Activated CD4-positive, alpha-beta memory T cell treated with anti-CD3 and anti-CD28 coated beads for 36 hours (primary cell): ENCODE results near the gene PRR30. TPM values are rescaled to one million over a fixed set of nuclear protein-coding genes. Genes with fewer than 3 reads are reported as not detected.
A peak's percentile ranks its signal among the peaks of the same experiment; 100 is the strongest.

Experiments used
- CTCF ChIA-PET: fragments of 350-600 bp; sonication (Branson Sonifier 250); formaldehyde crosslinking; loops from one replicate; lab custom pipeline; 2021; ENCODE audit warnings: antibody characterized with exemption, inconsistent platforms; lab: Charles Lee
- POLR2A ChIA-PET: fragments of 350-600 bp; sonication (Branson Sonifier 250); formaldehyde crosslinking; loops from one replicate; lab custom pipeline; 2021; ENCODE audit warnings: antibody characterized with exemption; lab: Charles Lee
- DNase-seq: peaks from one replicate; pipeline ENCODE4 v3.0.0-alpha.2; 2020
- H3K27ac Mint-ChIP-seq: one replicate; pipeline ENCODE4 v1.8.0; 2021; ENCODE audit warnings: mixed read lengths
- H3K27me3 Mint-ChIP-seq: one replicate; pipeline ENCODE4 v1.8.0; 2021; ENCODE audit warnings: mixed read lengths
- H3K36me3 Mint-ChIP-seq: one replicate; pipeline ENCODE4 v1.8.0; 2021; ENCODE audit warnings: mixed read lengths
- H3K4me1 Mint-ChIP-seq: one replicate; pipeline ENCODE4 v1.8.0; 2021; ENCODE audit warnings: low read depth, mixed read lengths
- H3K4me3 Mint-ChIP-seq: one replicate; pipeline ENCODE4 v1.8.0; 2021; ENCODE audit warnings: mild to moderate bottlenecking, mixed read lengths
- H3K9me3 Mint-ChIP-seq: one replicate; pipeline ENCODE4 v1.8.0; 2021; ENCODE audit warnings: mixed read lengths
- intact Hi-C: fragments of 100-400 bp; cut with micrococcal nuclease; formaldehyde crosslinking; loops from one replicate; pipeline ENCODE4 v1.15.1; 2023
- total RNA-seq, 2 experiments: library from RNA; stranded (reverse); gene quantifications; one replicate each; pipeline ENCODE4 v1.2.3, GENCODE V29; 2021

PRR30 gene
- total RNA-seq, 2 experiments from 2014 or later = not detected

DNA sequence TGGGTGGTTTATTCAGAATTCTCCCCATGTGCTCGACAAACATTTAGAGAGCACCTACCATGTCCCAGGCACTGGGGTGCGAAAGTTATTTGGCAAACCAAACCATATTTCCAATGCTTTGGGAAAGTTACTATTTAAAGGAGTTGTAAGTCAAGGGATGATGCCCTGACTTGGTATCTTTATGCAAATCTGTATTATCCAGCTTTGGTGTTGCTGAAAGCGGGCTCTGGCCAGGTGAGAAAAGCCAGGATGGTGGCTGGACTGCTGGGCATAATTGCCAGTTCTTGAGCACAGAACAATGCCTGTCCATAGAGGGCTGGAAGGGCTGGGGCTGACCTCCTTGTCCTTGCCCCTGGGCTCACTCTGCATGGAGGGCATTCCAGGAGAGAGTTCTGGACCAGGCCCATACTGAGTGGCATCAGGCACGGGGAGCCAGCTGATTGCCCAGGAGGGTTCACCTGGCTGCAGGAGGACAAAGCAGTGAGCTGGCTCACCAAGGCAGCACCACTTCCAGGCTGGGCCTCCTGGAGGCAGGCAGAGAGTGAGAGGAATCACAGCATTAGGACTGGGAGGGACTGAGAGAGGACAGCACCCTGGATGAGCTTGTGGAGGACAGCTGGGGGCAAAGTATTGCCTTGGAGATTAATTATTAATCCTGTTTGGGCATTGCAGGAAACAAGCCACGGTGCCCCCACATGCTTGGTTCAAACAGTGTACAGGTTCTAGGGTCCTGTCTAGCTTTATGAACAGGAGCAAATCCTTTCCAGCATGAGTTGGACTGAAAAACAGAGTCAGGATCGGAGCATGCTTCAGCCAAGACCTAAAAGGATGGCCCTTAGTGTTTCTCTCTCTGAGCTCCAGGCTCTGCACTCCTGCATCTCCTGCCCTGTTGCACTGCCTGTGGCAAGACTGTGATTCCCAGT lies 45.5 kb downstream of the PRR30 start:
- peaks cover 9% of the 10 kb centered on the region for H3K4me1 Mint-ChIP-seq

DNA sequence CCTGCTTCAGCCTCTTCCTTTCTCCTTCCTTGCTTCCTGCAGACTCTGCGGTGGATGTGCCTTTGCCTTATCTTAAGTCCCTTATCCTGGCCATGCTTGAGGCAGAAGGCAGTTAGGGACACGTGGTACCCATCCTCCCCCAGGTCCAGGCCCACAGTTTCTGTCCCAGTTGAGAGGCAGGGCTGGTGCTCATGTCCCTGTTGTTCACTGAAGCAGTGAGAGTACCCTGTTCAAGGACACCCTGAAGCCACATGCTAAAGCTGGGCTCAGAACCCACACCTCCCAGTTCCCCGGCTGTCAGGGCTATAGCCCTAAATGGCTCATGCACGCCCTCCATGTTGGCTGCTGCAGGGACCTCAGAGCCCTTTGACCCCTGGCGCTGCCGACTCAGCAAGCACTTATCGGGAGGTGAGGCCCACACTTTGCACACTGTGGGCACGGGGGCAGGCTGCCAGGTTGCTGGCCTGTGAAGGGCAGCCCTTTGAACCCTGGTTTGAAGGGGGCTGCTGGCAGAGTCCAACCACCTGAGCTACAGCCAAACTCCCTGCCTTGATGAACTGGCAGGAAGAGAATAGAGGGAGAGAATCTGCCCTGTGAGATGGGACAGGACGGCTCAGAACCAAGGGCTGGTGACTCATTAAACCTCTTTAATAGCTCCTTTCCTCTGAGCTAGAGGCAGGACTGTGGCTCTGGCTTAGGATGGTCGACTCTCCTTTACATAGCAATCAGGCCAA lies 46.3 kb downstream of the PRR30 start:
- intact Hi-C loops = no loop called here
- DNase-seq = no peak
- ChIA-PET POLR2A (no interaction called here), CTCF (interaction anchor here (0.9 to 1.7 kb wide), 3 partner anchors 10 to 42 kb away, joined by 3 to 4 read pairs (median 3); partner anchors contain the start of gene AGBL5)
- H3K27ac Mint-ChIP-seq = no peak overlapping the region
- H3K4me3 Mint-ChIP-seq = no peak overlapping the region
- H3K36me3 Mint-ChIP-seq = no peaks in the 10 kb centered on the region
- H3K9me3 Mint-ChIP-seq = no peaks in the 10 kb centered on the region
- peaks cover 9% of the 10 kb centered on the region for H3K4me1 Mint-ChIP-seq
- H3K27me3 Mint-ChIP-seq = no peaks in the 10 kb centered on the region

More for the DNA sequence above, 45.5 kb downstream of the PRR30 start:
- Mint-ChIP-seq H3K36me3 (no peaks in the 10 kb centered on the region), H3K27me3 (no peaks in the 10 kb centered on the region), H3K9me3 (no peaks in the 10 kb centered on the region), H3K4me3 (no peak overlapping the region), H3K27ac (no peak overlapping the region)
- no peak for DNase-seq
- ChIA-PET POLR2A (no interaction called here), CTCF (interaction anchor here (0.9 to 1.7 kb wide), 4 partner anchors 8 to 42 kb away, joined by 3 to 4 read pairs (median 4); partner anchors contain the start of gene AGBL5)
- intact Hi-C loops = no loop called here

DNA sequence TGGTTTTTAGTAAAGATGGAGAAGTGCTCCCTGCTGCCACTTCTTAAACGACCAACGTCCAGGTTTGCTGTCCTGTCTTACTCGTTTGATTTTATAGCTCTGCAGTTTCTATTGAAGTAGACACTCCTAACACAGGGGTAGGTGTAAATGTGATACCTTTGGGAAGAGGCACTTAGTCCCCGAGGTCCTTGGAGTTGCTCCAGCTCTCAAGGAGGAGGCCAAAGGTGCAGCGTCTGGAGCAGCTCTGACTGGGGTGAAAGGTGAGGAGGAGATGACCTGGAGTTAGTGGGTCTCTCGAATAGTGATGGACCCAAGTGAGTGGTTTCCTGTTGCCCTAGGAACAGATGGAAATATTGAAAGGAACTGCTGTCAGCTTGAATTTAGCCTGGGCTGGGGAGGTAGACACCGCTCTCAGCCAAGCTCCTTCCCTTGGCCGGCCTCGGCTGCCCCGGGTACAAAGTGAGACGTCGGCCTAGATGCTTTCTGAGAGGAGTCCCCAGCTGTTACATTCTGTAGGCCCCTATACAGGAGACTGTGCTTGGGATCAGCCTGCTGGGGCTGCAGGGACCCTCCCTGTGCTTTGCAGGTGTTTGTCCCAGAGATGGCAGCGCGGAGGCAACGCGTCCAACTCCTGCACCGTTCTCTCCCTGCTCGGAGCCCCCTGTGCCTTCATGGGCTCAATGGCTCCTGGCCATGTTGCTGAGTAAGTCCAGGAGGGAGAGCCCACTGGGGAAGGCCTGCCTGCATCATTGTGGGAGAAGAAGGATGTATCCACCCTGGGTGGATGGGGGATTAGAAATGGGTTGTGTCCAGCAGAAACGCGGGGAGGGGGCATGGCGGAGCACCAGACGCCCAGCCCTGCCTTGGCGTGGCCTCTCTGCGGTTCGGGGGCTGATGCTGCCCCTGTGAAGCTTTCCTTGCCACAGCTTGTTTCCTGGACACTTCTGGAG lies 47.2 kb downstream of the PRR30 start:
- Mint-ChIP-seq H3K27me3 (no peaks in the 10 kb centered on the region), H3K4me1 (peaks cover 16% of the 10 kb centered on the region), H3K4me3 (no peak overlapping the region), H3K36me3 (no peaks in the 10 kb centered on the region), H3K9me3 (no peaks in the 10 kb centered on the region), H3K27ac (no peak overlapping the region)
- intact Hi-C loops = no loop called here
- POLR2A ChIA-PET = no interaction called here
- no peak for DNase-seq
- CTCF ChIA-PET = interaction anchor here (1.2 to 1.7 kb wide), 2 partner anchors 11 to 42 kb away, joined by 3 to 4 read pairs; no protein-coding TSS in a partner anchor

DNA sequence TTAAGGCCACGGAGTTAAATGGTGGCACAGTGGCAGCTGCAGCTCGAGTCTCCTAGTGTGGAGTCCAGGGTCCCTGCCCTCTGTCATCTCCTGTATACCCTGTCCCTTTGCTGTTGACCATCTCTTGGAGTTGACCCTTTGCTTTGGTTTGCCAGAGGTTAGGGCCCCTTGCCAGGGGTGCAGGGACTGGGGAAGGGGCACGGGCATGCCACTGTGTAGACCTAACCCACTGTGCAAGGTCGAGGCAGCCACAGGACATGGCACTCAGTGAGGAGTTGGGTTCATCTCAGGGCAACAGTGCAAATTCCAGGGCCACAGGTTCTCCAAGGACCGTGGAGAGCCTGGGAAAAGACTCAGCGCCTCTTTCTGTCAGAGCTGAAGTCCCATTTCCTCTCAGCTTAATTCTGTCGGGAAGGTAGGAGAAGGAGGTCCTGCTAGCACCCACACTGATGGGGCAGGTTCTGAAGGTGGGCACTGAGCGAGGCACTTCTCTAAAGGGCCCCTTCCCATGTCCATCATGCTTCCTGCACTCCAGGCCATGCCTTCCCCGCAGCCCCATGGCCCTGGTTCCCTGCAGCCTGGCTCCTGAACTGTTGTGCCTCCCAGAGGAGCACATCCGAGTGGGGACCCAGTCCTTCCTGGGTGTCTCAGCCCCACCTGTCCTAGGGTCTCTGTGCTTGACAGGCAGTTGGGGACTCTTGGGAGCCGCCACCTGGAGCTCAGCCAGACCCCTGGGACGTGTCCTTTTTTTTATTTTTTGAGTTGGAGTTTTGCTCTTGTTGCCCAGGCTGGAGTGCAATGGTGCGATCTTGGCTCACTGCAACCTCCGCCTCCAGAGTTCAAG lies 49.9 kb downstream of the PRR30 start:
- intact Hi-C loops = loop anchor here (5.0 kb wide), 2 partner anchors 43 to 123 kb away; partner anchors contain the start of genes ATRAID, PREB and SLC5A6
- H3K27me3 Mint-ChIP-seq = no peaks in the 10 kb centered on the region
- H3K9me3 Mint-ChIP-seq = no peaks in the 10 kb centered on the region
- ChIA-PET CTCF (interaction anchor here (1.2 to 3.0 kb wide), 3 partner anchors 9 to 127 kb away, joined by 4 to 15 read pairs (median 4); no protein-coding TSS in a partner anchor), POLR2A (interaction anchor here (0.5 kb wide), 1 partner anchor 52 kb away, joined by 3 read pairs; no protein-coding TSS in a partner anchor)
- no peaks in the 10 kb centered on the region for H3K36me3 Mint-ChIP-seq
- peaks cover 13% of the 10 kb centered on the region for H3K4me1 Mint-ChIP-seq
- H3K27ac Mint-ChIP-seq = no peak overlapping the region
- DNase-seq = no peak
- H3K4me3 Mint-ChIP-seq = no peak overlapping the region

DNA sequence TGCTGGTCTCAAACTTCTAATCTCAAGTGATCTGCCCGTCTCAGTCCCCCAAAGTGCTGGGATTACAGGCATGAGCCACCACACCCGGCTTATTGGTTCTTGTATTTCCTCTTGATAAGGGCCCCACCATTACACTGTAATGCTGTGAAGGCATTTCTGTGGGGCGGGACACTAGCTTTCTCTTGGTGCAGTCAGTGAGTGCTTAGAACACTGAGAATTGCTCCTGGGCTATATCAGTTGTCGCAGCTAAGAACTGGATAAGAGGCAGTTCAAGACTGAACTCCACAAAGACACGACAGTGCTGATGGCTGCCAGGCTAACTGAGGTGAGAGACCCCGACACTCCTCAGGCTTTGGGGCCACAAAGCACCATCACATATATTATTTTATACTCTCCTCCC lies 50.6 kb downstream of the PRR30 start:
- Mint-ChIP-seq H3K27me3 (no peaks in the 10 kb centered on the region), H3K27ac (no peak overlapping the region), H3K36me3 (no peaks in the 10 kb centered on the region), H3K4me3 (no peak overlapping the region), H3K4me1 (peaks cover 13% of the 10 kb centered on the region), H3K9me3 (no peaks in the 10 kb centered on the region)
- CTCF ChIA-PET = interaction anchor here (0.6 to 3.0 kb wide), 4 partner anchors 10 to 215 kb away, joined by 3 to 15 read pairs (median 6); no protein-coding TSS in a partner anchor
- POLR2A ChIA-PET = interaction anchor here (0.5 kb wide), 1 partner anchor 52 kb away, joined by 3 read pairs; no protein-coding TSS in a partner anchor
- intact Hi-C loops = loop anchor here (5.0 kb wide), 2 partner anchors 44 to 124 kb away; partner anchors contain the start of genes ATRAID, PREB and SLC5A6
- DNase-seq = no peak

DNA sequence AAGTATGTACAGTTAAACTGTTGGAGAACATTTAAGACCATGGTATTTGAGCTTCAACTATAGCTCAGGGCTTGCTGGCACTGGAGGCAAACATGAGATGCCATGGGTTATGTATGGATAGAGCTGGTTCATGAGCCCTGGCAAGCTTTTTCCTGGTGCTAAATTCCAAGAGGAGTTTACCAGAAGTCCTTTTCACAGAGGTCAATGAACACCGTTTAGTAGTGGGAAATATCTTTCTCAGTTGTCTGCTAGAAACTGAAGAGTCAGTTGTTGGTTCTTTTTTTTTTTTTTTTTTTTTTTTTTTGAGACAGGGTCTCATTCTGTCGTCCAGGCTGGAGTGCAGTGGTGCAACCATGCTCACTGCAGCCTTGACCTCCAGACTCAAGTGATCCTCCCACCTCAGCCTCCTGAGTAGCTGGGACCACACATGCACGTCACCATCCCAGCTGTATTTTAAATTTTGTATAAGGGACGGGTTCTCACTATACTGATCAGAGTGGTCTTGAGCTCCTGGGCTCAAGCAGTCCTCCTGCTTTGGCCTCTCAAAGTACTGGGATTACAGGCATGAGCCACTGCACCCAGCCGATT lies 51.3 kb downstream of the PRR30 start:
- intact Hi-C loops = loop anchor here (1.0 to 5.0 kb wide), 3 partner anchors 8 to 124 kb away; partner anchors contain the start of genes ATRAID, PREB and SLC5A6
- H3K9me3 Mint-ChIP-seq = no peaks in the 10 kb centered on the region
- ChIA-PET CTCF (interaction anchor here (0.6 to 3.0 kb wide), 9 partner anchors 8 to 408 kb away, joined by 3 to 15 read pairs (median 4); no protein-coding TSS in a partner anchor), POLR2A (interaction anchor here (1.6 kb wide), 1 partner anchor 15 kb away, joined by 5 read pairs; no protein-coding TSS in a partner anchor)
- no peaks in the 10 kb centered on the region for H3K27me3 Mint-ChIP-seq
- peak overlapping the region; percentile 81 for H3K4me3 Mint-ChIP-seq
- no peaks in the 10 kb centered on the region for H3K36me3 Mint-ChIP-seq
- no peak for DNase-seq
- H3K4me1 Mint-ChIP-seq = peaks cover 13% of the 10 kb centered on the region
- H3K27ac Mint-ChIP-seq = no peak overlapping the region

Other genes with a start within 250 kb of the PRR30 start
- 1 to 10 TPM; 4.4 TPM for gene MAPRE3, start 168.8 kb downstream of the PRR30 start, total RNA-seq
- gene TMEM214, start 106.4 kb downstream of the PRR30 start, total RNA-seq = 10 to 100 TPM; 52.4 to 60.1 TPM
- gene AGBL5, start 87.7 kb downstream of the PRR30 start, total RNA-seq = 10 to 100 TPM; 12.9 to 14.1 TPM
- 100 to 1,000 TPM; 307 to 310 TPM for gene OST4, start 67.8 kb downstream of the PRR30 start, total RNA-seq
- under 1 TPM; 0.29 to 0.51 TPM for gene EMILIN1, start 60.8 kb downstream of the PRR30 start, total RNA-seq
- gene KHK, start 52.6 kb downstream of the PRR30 start, total RNA-seq = 10 to 100 TPM; 12.7 to 13.3 TPM
- gene CGREF1, start 20.3 kb downstream of the PRR30 start, total RNA-seq = 1 to 10 TPM; 2.7 to 2.9 TPM
- gene ABHD1, start 15.6 kb downstream of the PRR30 start, total RNA-seq = under 1 TPM; 0.29 to 0.76 TPM
- gene PREB, start 4.8 kb downstream of the PRR30 start, total RNA-seq = 10 to 100 TPM; 64.7 to 65.4 TPM
- not detected for gene TCF23, start 9.6 kb upstream of the PRR30 start, total RNA-seq
- gene ATRAID, start 72.6 kb upstream of the PRR30 start, total RNA-seq = 10 to 100 TPM; 84.0 to 92.7 TPM
- 10 to 100 TPM; 29.2 to 30.2 TPM for gene SLC5A6, start 72.9 kb upstream of the PRR30 start, total RNA-seq
- 100 to 1,000 TPM in 1 of 2 experiments, 10 to 100 TPM in 1; 99.7 to 102 TPM for gene CAD, start 78.0 kb upstream of the PRR30 start, total RNA-seq
- under 1 TPM; 0.86 to 0.90 TPM for gene SLC30A3, start 123.6 kb upstream of the PRR30 start, total RNA-seq
- gene DNAJC5G, start 136.0 kb upstream of the PRR30 start, total RNA-seq = under 1 TPM in 1 of 2 experiments, not detected in 1; 0.19 TPM
- gene TRIM54, start 143.0 kb upstream of the PRR30 start, total RNA-seq = not detected
- gene UCN, start 169.0 kb upstream of the PRR30 start, total RNA-seq = 1 to 10 TPM; 1.8 to 1.9 TPM
- gene MPV17, start 183.7 kb upstream of the PRR30 start, total RNA-seq = 10 to 100 TPM; 85.5 to 86.0 TPM
- 10 to 100 TPM; 55.2 to 64.5 TPM for gene GTF3C2, start 217.4 kb upstream of the PRR30 start, total RNA-seq
- 10 to 100 TPM; 34.6 to 36.5 TPM for gene EIF2B4, start 230.9 kb upstream of the PRR30 start, total RNA-seq
- gene SNX17, start 231.2 kb upstream of the PRR30 start, total RNA-seq = 10 to 100 TPM; 91.2 to 93.2 TPM
- gene ZNF513, start 241.3 kb upstream of the PRR30 start, total RNA-seq = 1 to 10 TPM; 8.6 to 9.7 TPM